Measurements from ENCODE around the gene CLCN6. TPM values are rescaled to one million over a fixed set of nuclear protein-coding genes. Genes with fewer than 3 reads are reported as not detected.
A peak's percentile ranks its signal among the peaks of the same experiment; 100 is the strongest.

CLCN6 gene
- total RNA-seq (10 to 100 TPM; 25.8 to 37.5 TPM), polyA plus RNA-seq (10 to 100 TPM in 1 of 2 donors, 1 to 10 TPM in 1; 3.9 to 15.5 TPM)
- long read RNA-seq, donor 1, partial matches to known transcripts: 8 of 18 reads
- long read RNA-seq, donor 1, other reads (novel, unspliced or antisense): 9 of 18 reads
- long read RNA-seq, donor 2, partial matches to known transcripts: 8 of 11 reads
- long read RNA-seq, donor 2, other reads (novel, unspliced or antisense): 3 of 11 reads

GRCh38 chr1:11805422-11806306 lies at the start of gene CLCN6, which contains the start of gene MTHFR:
Gene CLCN6, plus strand, starts transcription at chr1:11806191. Its CDS starts 72 bp downstream, at chr1:11806263.
Gene MTHFR, minus strand, starts transcription at chr1:11805964. Its CDS starts 2,848 bp downstream, at chr1:11803116.
- H3K27me3 ChIP-seq (ENCODE audit: control insufficient read depth in 1 of 2, insufficient read depth in 2 of 2, low read length in 1 of 2): no peaks in the 10 kb centered on the region
- peak within 1 kb of the TSS; percentile 43 to 93 for H3K27ac ChIP-seq (ENCODE audit: low read depth in 1 of 2, low read length in 2 of 2)
- intact Hi-C loops (cut with DNase I): loop anchor here in 1 of 2 donors (2.0 to 5.0 kb wide), 2 partner anchors 17 to 68 kb away; partner anchors contain the start of gene AGTRAP
- ATAC-seq (ENCODE audit: low FRiP score) (peak; percentile 96), DNase-seq (peak; percentile 100)
- 0 to 1% methylated on average over 61 to 72 of the region's 72 CpGs for whole genome bisulfite sequencing, 2 donors
- H3K9me3 ChIP-seq (ENCODE audit: control insufficient read depth, low read length): no peaks in the 10 kb centered on the region
- peak within 1 kb of the TSS; percentile 78 to 83 for H3K4me3 ChIP-seq (ENCODE audit: low read length in 2 of 2)
- H3K4me1 ChIP-seq (ENCODE audit: control insufficient read depth in 1 of 2, insufficient read depth in 2 of 2, low read length in 2 of 2): peaks cover 0 to 3% of the 10 kb centered on the region in 2 donors
- no peaks in the 10 kb centered on the region for H3K36me3 ChIP-seq (ENCODE audit: control insufficient read depth in 1 of 2, insufficient read depth in 2 of 2, low read length in 1 of 2)

GRCh38 chr1:11757047-11757446 lies 48.9 kb upstream of the CLCN6 start:
- Histone ChIP-seq H3K4me3 (ENCODE audit: low read length in 2 of 2) (no peak overlapping the region), H3K27me3 (ENCODE audit: control insufficient read depth in 1 of 2, insufficient read depth in 2 of 2, low read length in 1 of 2) (no peaks in the 10 kb centered on the region), H3K36me3 (ENCODE audit: control insufficient read depth in 1 of 2, insufficient read depth in 2 of 2, low read length in 1 of 2) (no peaks in the 10 kb centered on the region), H3K4me1 (ENCODE audit: control insufficient read depth in 1 of 2, insufficient read depth in 2 of 2, low read length in 2 of 2) (no peaks in the 10 kb centered on the region), H3K27ac (ENCODE audit: low read depth in 1 of 2, low read length in 2 of 2) (no peak overlapping the region), H3K9me3 (ENCODE audit: control insufficient read depth, low read length) (no peaks in the 10 kb centered on the region)
- WGBS, 2 donors: 93% methylated on average over 1 of the region's 1 CpG
- intact Hi-C loops (cut with DNase I): no loop called here
- ATAC-seq (ENCODE audit: low FRiP score) (no peak), DNase-seq (no peak)

GRCh38 chr1:11759791-11760190 lies 46.2 kb upstream of the CLCN6 start:
- DNase-seq (no peak), ATAC-seq (ENCODE audit: low FRiP score) (no peak)
- no peaks in the 10 kb centered on the region for H3K27me3 ChIP-seq (ENCODE audit: control insufficient read depth in 1 of 2, insufficient read depth in 2 of 2, low read length in 1 of 2)
- H3K4me1 ChIP-seq (ENCODE audit: control insufficient read depth in 1 of 2, insufficient read depth in 2 of 2, low read length in 2 of 2): no peaks in the 10 kb centered on the region
- WGBS, 2 donors: 83 to 87% methylated on average over 4 of the region's 4 CpGs
- intact Hi-C loops (cut with DNase I): no loop called here
- H3K9me3 ChIP-seq (ENCODE audit: control insufficient read depth, low read length): no peaks in the 10 kb centered on the region
- H3K36me3 ChIP-seq (ENCODE audit: control insufficient read depth in 1 of 2, insufficient read depth in 2 of 2, low read length in 1 of 2): no peaks in the 10 kb centered on the region
- no peak overlapping the region for H3K27ac ChIP-seq (ENCODE audit: low read depth in 1 of 2, low read length in 2 of 2)
- no peak overlapping the region for H3K4me3 ChIP-seq (ENCODE audit: low read length in 2 of 2)

GRCh38 chr1:11761285-11761684 lies 44.7 kb upstream of the CLCN6 start:
- H3K9me3 ChIP-seq (ENCODE audit: control insufficient read depth, low read length): no peaks in the 10 kb centered on the region
- WGBS, 2 donors: 84 to 95% methylated on average over 6 of the region's 6 CpGs
- no peaks in the 10 kb centered on the region for H3K27me3 ChIP-seq (ENCODE audit: control insufficient read depth in 1 of 2, insufficient read depth in 2 of 2, low read length in 1 of 2)
- no peak for ATAC-seq (ENCODE audit: low FRiP score)
- H3K36me3 ChIP-seq (ENCODE audit: control insufficient read depth in 1 of 2, insufficient read depth in 2 of 2, low read length in 1 of 2): no peaks in the 10 kb centered on the region
- no peak overlapping the region for H3K4me3 ChIP-seq (ENCODE audit: low read length in 2 of 2)
- DNase-seq: no peak
- H3K4me1 ChIP-seq (ENCODE audit: control insufficient read depth in 1 of 2, insufficient read depth in 2 of 2, low read length in 2 of 2): no peaks in the 10 kb centered on the region
- no peak overlapping the region for H3K27ac ChIP-seq (ENCODE audit: low read depth in 1 of 2, low read length in 2 of 2)
- intact Hi-C loops (cut with DNase I): no loop called here

- H3K27ac ChIP-seq (ENCODE audit: low read depth in 1 of 2, low read length in 2 of 2): no peak within 1 kb of the TSS
- no peaks in the 10 kb centered on the region for H3K36me3 ChIP-seq (ENCODE audit: control insufficient read depth in 1 of 2, insufficient read depth in 2 of 2, low read length in 1 of 2)
- H3K9me3 ChIP-seq (ENCODE audit: control insufficient read depth, low read length): no peaks in the 10 kb centered on the region
- DNase-seq: no peak
- 5 to 6% methylated on average over 29 of the region's 29 CpGs for WGBS, 2 donors
- H3K27me3 ChIP-seq (ENCODE audit: control insufficient read depth in 1 of 2, insufficient read depth in 2 of 2, low read length in 1 of 2): no peaks in the 10 kb centered on the region
- no peak for ATAC-seq (ENCODE audit: low FRiP score)
- intact Hi-C loops (cut with DNase I): no loop called here
- H3K4me1 ChIP-seq (ENCODE audit: control insufficient read depth in 1 of 2, insufficient read depth in 2 of 2, low read length in 2 of 2): no peaks in the 10 kb centered on the region
- H3K4me3 ChIP-seq (ENCODE audit: low read length in 2 of 2): no peak within 1 kb of the TSS
Measured at GRCh38 chr1:11761988-11762406, 44.0 kb upstream of the CLCN6 start, which contains the start of gene C1orf167. Gene C1orf167, plus strand, starts transcription at chr1:11762193. Its CDS starts 2,208 bp downstream, at chr1:11764401.

GRCh38 chr1:11764115-11764514 lies 41.9 kb upstream of the CLCN6 start:
- H3K9me3 ChIP-seq (ENCODE audit: control insufficient read depth, low read length): no peaks in the 10 kb centered on the region
- intact Hi-C loops (cut with DNase I): no loop called here
- DNase-seq (no peak), ATAC-seq (ENCODE audit: low FRiP score) (no peak)
- WGBS, 2 donors: 92 to 93% methylated on average over 3 of the region's 3 CpGs
- no peak overlapping the region for H3K4me3 ChIP-seq (ENCODE audit: low read length in 2 of 2)
- no peaks in the 10 kb centered on the region for H3K36me3 ChIP-seq (ENCODE audit: control insufficient read depth in 1 of 2, insufficient read depth in 2 of 2, low read length in 1 of 2)
- H3K27ac ChIP-seq (ENCODE audit: low read depth in 1 of 2, low read length in 2 of 2): no peak overlapping the region
- H3K4me1 ChIP-seq (ENCODE audit: control insufficient read depth in 1 of 2, insufficient read depth in 2 of 2, low read length in 2 of 2): no peaks in the 10 kb centered on the region
- H3K27me3 ChIP-seq (ENCODE audit: control insufficient read depth in 1 of 2, insufficient read depth in 2 of 2, low read length in 1 of 2): no peaks in the 10 kb centered on the region

- Histone ChIP-seq H3K27ac (ENCODE audit: low read depth in 1 of 2, low read length in 2 of 2) (no peak overlapping the region), H3K4me3 (ENCODE audit: low read length in 2 of 2) (no peak overlapping the region), H3K36me3 (ENCODE audit: control insufficient read depth in 1 of 2, insufficient read depth in 2 of 2, low read length in 1 of 2) (no peaks in the 10 kb centered on the region), H3K4me1 (ENCODE audit: control insufficient read depth in 1 of 2, insufficient read depth in 2 of 2, low read length in 2 of 2) (no peaks in the 10 kb centered on the region), H3K27me3 (ENCODE audit: control insufficient read depth in 1 of 2, insufficient read depth in 2 of 2, low read length in 1 of 2) (no peaks in the 10 kb centered on the region), H3K9me3 (ENCODE audit: control insufficient read depth, low read length) (no peaks in the 10 kb centered on the region)
- no peak for ATAC-seq (ENCODE audit: low FRiP score)
- intact Hi-C loops (cut with DNase I): no loop called here
- WGBS, 2 donors: 89 to 92% methylated on average over 7 of the region's 7 CpGs
- DNase-seq: peak in 1 of 2 donors; percentile 55
Measured at GRCh38 chr1:11764519-11764918, 41.5 kb upstream of the CLCN6 start.

GRCh38 chr1:11765661-11766428 lies 40.1 kb upstream of the CLCN6 start:
- Histone ChIP-seq H3K27me3 (ENCODE audit: control insufficient read depth in 1 of 2, insufficient read depth in 2 of 2, low read length in 1 of 2) (no peaks in the 10 kb centered on the region), H3K36me3 (ENCODE audit: control insufficient read depth in 1 of 2, insufficient read depth in 2 of 2, low read length in 1 of 2) (no peaks in the 10 kb centered on the region), H3K4me1 (ENCODE audit: control insufficient read depth in 1 of 2, insufficient read depth in 2 of 2, low read length in 2 of 2) (no peaks in the 10 kb centered on the region), H3K9me3 (ENCODE audit: control insufficient read depth, low read length) (no peaks in the 10 kb centered on the region), H3K27ac (ENCODE audit: low read depth in 1 of 2, low read length in 2 of 2) (no peak overlapping the region), H3K4me3 (ENCODE audit: low read length in 2 of 2) (no peak overlapping the region)
- DNase-seq: peak in 1 of 2 donors; percentile 70
- 86 to 90% methylated on average over 19 of the region's 19 CpGs for WGBS, 2 donors
- intact Hi-C loops (cut with DNase I): no loop called here
- ATAC-seq (ENCODE audit: low FRiP score): no peak

All from aorta (tissue), 5 donors.